ENCODE results near the gene TMEM151B. TPM values are rescaled to one million over a fixed set of nuclear protein-coding genes. Genes with fewer than 3 reads are reported as not detected.

Gene TMEM151B
- total and polyA plus RNA-seq, 9 of the 15 experiments (the other 6 are each of a cell fraction or from before 2014, with no cell fraction given) = not detected

GRCh38 chr6:44298055-44298803 is 28.0 kb downstream of the TMEM151B start (continued):
- TF ChIP-seq TGIF2 (CRISPR knock-in tag; IDR thresholded peaks at IDR 0.05) (no peak), CBX2 (IDR thresholded peaks at IDR 0.05; ENCODE audit: insufficient read depth, low read length, poor library complexity, severe bottlenecking) (no peak), POLR2A (conservative IDR thresholded peaks at IDR 0.05) (peak; percentile 41)

GRCh38 chr6:44298864-44299263 is 28.6 kb downstream of the TMEM151B start:
- BruUV-seq (replicated peaks) = no TSS peak
- WGBS (ENCODE audit: insufficient coverage, low coverage, missing lambda C conversion rate) = 60% methylated on average over 3 of the region's 3 CpGs
- H3K9ac ChIP-seq (ENCODE audit: insufficient read depth in 1 of 2, low read depth in 2 of 2, low read length in 2 of 2) = peak overlapping the region in 1 of 2 experiments; percentile 0; a peak in 1 of 4 replicates
- ATAC-seq (no peak), FAIRE-seq (no peak), DNase-seq (ENCODE audit: extremely low read depth in 1 of 4, low spot score in 3 of 4) (no peak)
- H4K20me1 ChIP-seq (replicated peaks; ENCODE audit: control insufficient read depth, insufficient read depth, low read length) = peaks cover 9% of the 10 kb centered on the region; the same call in 1 of the 2 replicates
- CTCF ChIA-PET (ENCODE audit: low intra/inter-chr PET ratio) = interaction anchor here (0.6 to 0.7 kb wide), 2 partner anchors 31 to 1205 kb away, joined by 3 to 5 read pairs; no protein-coding TSS in a partner anchor
- H3K36me3 ChIP-seq (ENCODE audit: control insufficient read depth, insufficient read depth, low read length) = peaks cover 38% of the 10 kb centered on the region; the same call in 2 of the 3 replicates
- no peak overlapping the region for H3K4me2 ChIP-seq (ENCODE audit: insufficient read depth, low read length)
- no peak overlapping the region for H2AFZ ChIP-seq (ENCODE audit: low read depth, low read length)
- peaks cover 0 to 16% of the 10 kb centered on the region in 2 experiments; a peak in 4 of 5 replicates for H3K4me1 ChIP-seq (replicated peaks in 1 of 2; ENCODE audit: control insufficient read depth in 2 of 2, insufficient read depth in 2 of 2, low read length in 2 of 2)
- TF ChIP-seq POLR2AphosphoS5 (IDR thresholded peaks at IDR 0.05; ENCODE audit: control insufficient read depth, insufficient read depth, low read depth, low read length) = 0 out of 2 replicates have a peak, but pooled peaks have one; percentile 3
- no peak for TF ChIP-seq KAT7 (CRISPR knock-in tag; IDR thresholded peaks at IDR 0.05; ENCODE audit: borderline replicate concordance)
- peak; percentile 64 for TF ChIP-seq SUPT5H (IDR thresholded peaks at IDR 0.05)
- no peak for TF ChIP-seq CGGBP1 (CRISPR knock-in tag; IDR thresholded peaks at IDR 0.05)
- no peak for TF ChIP-seq ATF4 (CRISPR knock-in tag; IDR thresholded peaks at IDR 0.05)
- TF ChIP-seq ZNF175 (CRISPR knock-in tag; IDR thresholded peaks at IDR 0.05; ENCODE audit: low read depth) = no peak
- TF ChIP-seq KDM1A (IDR thresholded peaks at IDR 0.05) = no peak
- no peak for TF ChIP-seq NCOR1 (IDR thresholded peaks at IDR 0.05)
- TF ChIP-seq NCOA1 (IDR thresholded peaks at IDR 0.05; ENCODE audit: low read depth) = no peak
- H3K4me3 ChIP-seq = no peak overlapping the region
- H3K27ac ChIP-seq (ENCODE audit: extremely low read depth, low read depth, low read length) = no peak overlapping the region
- H3K79me2 ChIP-seq (ENCODE audit: control insufficient read depth, insufficient read depth, low read length) = no peaks in the 10 kb centered on the region
- in situ Hi-C loops (cut with MboI) = no loop called here
- no peaks in the 10 kb centered on the region for H3K9me3 ChIP-seq (replicated peaks; ENCODE audit: control insufficient read depth, insufficient read depth, low read depth, low read length)
- H3K9me1 ChIP-seq (ENCODE audit: control insufficient read depth, insufficient read depth, low read length) = no peaks in the 10 kb centered on the region
- intact Hi-C loops (cut with micrococcal nuclease) = no loop called here
- POLR2A ChIA-PET = interaction anchor here (0.5 to 8.7 kb wide), 6 partner anchors 10 to 241 kb away, joined by 3 to 116 read pairs (median 4); partner anchors contain the start of gene AARS2
- peaks cover 24 to 30% of the 10 kb centered on the region in 2 experiments; a peak in 4 of 5 replicates for H3K27me3 ChIP-seq (ENCODE audit: control insufficient read depth in 2 of 2, insufficient read depth in 2 of 2, low read length in 2 of 2)

Measured in K562 (cell line).